ENCODE measurements around the gene ITGB6.

ITGB6 gene

DNA sequence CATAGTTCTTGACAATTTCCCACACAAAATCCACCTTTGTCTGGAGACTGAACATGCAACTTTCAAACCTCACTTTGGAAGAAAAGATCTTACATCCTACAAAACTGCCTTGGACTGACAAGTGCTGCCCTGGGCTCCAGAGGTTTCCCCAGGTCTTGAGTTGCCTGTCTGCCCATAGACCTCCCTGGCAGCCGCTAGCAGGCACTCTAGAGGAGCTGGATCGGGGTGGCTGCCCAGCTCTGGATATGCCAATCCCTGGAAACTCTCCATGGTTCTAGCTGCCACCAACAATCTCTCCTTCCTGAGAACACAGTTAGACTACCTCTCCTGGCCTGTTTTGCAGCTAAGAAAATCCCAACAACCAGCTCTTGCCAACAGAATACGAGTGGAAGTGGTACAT, 3.4 kb upstream of the ITGB6 start:
- no peak overlapping the region for H3K4me3 ChIP-seq (ENCODE audit: low read depth, low read length)
- TF ChIP-seq, protein P1, sequence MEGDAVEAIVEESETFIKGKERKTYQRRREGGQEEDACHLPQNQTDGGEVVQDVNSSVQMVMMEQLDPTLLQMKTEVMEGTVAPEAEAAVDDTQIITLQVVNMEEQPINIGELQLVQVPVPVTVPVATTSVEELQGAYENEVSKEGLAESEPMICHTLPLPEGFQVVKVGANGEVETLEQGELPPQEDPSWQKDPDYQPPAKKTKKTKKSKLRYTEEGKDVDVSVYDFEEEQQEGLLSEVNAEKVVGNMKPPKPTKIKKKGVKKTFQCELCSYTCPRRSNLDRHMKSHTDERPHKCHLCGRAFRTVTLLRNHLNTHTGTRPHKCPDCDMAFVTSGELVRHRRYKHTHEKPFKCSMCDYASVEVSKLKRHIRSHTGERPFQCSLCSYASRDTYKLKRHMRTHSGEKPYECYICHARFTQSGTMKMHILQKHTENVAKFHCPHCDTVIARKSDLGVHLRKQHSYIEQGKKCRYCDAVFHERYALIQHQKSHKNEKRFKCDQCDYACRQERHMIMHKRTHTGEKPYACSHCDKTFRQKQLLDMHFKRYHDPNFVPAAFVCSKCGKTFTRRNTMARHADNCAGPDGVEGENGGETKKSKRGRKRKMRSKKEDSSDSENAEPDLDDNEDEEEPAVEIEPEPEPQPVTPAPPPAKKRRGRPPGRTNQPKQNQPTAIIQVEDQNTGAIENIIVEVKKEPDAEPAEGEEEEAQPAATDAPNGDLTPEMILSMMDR (IDR thresholded peaks at IDR 0.05; ENCODE audit: borderline replicate concordance, insufficient read depth, low read depth, low read length) = no peak

GRCh38 chr2:160203007-160203406, 2.9 kb upstream of the ITGB6 start:
- no peak overlapping the region for H3K4me3 ChIP-seq (ENCODE audit: low read depth, low read length)
- TF ChIP-seq, protein P1 (IDR thresholded peaks at IDR 0.05; ENCODE audit: borderline replicate concordance, insufficient read depth, low read depth, low read length) = no peak

DNA sequence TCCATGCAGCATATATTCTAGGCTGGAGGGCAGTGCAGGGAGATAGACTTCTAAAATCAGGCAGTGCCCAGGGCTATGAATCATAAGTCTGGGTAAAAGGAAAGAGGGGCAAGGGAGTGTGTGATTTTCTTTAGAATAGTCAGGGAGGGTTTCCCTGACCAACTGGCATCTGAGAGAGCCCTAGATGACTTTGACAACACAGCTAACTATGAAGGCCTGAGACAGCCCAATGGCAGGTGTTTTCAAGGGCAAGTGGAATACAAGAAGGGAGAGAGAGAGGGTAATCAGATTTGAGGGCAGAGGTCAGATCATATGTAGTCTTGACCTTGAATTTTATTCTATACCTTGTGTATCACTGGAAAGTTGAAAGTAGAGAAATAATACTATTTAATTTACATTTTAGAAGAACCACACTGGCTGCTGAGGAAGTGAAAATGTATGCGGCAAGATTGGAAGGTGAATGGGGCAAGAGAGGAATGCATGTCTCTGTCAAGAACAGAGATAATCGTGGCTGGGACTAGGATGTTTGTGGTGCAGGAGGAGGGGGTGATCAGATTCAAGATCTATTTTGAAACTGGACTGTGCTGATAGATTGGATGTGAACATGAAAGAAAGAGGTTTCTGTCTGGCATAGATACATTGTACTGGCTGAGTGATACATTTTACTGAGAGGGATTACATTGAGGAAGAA, 1.9 kb upstream of the ITGB6 start:
- TF ChIP-seq, protein P1 (IDR thresholded peaks at IDR 0.05; ENCODE audit: borderline replicate concordance, insufficient read depth, low read depth, low read length) = no peak

GRCh38 chr2:160200921-160201320, 849 bp upstream of the ITGB6 start:
- H3K4me3 ChIP-seq (ENCODE audit: low read depth, low read length) = no peak overlapping the region
- TF ChIP-seq, protein P1 (IDR thresholded peaks at IDR 0.05; ENCODE audit: borderline replicate concordance, insufficient read depth, low read depth, low read length) = no peak

More for the DNA sequence above, 1.9 kb upstream of the ITGB6 start:
- H3K4me3 ChIP-seq (ENCODE audit: low read depth, low read length) = no peak overlapping the region

GRCh38 chr2:160199053-160199452, 1.0 kb downstream of the ITGB6 start:
- TF ChIP-seq, protein P1 (IDR thresholded peaks at IDR 0.05; ENCODE audit: borderline replicate concordance, insufficient read depth, low read depth, low read length) = no peak
- H3K4me3 ChIP-seq (ENCODE audit: low read depth, low read length) = no peak overlapping the region

DNA sequence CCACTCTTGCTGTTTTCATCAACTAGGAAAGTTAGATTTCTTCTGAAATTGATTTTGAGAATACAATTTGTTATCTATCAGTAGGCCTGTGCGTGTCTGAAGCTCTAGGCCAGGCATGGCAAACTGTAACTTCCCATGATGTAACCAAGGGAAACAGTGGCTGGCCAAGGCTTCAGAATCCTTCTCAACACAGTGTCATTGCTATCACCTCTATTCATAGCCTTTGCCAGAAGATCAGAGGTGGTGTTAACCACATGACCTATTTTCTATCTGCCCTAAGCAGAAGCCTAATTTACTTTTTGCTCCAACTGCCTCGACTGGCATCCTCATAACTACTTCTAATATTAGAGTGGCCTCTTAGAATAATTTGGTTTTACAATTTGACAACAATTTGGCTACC, 2.5 kb downstream of the ITGB6 start:
- TF ChIP-seq, protein P1 (IDR thresholded peaks at IDR 0.05; ENCODE audit: borderline replicate concordance, insufficient read depth, low read depth, low read length) = no peak
- H3K4me3 ChIP-seq (ENCODE audit: low read depth, low read length) = no peak overlapping the region

DNA sequence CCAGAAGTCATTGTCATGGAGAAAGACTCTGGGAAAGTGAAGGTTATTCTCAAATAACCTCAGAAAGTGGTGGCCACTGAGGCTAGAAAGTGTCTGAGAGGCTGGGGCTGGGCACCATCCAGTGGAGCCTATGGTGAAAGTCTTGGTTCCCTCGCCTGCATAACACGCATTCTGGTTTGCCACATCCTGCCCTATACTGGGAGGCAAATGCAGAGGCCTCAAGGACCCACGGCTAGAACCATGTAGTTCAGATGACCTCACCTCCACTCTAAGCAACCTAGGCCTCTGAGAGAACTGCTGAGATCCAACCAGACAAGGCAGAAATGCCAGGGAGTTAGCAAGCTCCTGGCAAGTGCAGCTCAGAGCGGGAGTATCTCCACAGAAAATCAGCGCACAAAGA, 5.1 kb downstream of the ITGB6 start:
- no peak overlapping the region for H3K4me3 ChIP-seq (ENCODE audit: low read depth, low read length)
- TF ChIP-seq, protein P1 (IDR thresholded peaks at IDR 0.05; ENCODE audit: borderline replicate concordance, insufficient read depth, low read depth, low read length) = no peak

Measured in GM12875 (cell line).